Measurements from ENCODE around the gene HSPBP1.

DNA sequence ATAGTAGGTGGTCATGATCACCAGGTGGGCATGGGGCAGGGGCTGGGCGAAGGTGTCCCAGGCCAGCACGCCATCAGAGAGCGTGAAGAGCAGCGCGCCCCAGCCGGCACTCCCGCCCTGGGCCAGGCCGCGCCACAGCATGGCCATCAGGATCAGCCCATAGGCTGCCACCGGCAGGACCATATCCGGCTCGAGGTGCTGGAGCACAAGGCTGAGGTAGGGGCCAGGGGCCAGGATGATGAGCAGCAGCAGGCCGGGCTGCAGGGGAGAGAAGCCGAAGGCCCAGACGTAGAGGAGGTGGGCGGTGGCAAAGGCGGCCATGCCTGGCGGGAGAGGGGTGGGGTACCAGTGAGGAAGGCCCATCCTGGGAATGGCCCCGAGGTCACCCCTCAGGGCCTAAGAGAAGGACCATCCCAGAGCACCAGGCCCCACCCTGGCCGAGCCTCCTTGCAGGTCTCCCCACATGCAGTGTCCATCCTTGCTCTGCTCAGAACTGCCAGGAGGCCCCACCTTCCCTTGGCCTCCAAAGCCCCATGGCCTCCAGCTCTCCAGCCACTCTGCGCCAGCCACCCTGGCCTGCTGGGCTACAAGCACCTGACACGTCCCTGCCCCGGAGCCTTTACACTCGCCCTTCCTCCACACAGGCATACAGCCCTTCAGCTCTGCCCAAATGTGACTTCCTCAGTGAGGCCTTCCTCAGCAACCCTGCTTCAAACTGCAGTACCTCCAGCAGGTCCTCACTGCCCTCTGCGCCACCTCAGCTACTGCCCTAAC is 52.5 kb downstream of the HSPBP1 start:
- TF ChIP-seq, protein P1, sequence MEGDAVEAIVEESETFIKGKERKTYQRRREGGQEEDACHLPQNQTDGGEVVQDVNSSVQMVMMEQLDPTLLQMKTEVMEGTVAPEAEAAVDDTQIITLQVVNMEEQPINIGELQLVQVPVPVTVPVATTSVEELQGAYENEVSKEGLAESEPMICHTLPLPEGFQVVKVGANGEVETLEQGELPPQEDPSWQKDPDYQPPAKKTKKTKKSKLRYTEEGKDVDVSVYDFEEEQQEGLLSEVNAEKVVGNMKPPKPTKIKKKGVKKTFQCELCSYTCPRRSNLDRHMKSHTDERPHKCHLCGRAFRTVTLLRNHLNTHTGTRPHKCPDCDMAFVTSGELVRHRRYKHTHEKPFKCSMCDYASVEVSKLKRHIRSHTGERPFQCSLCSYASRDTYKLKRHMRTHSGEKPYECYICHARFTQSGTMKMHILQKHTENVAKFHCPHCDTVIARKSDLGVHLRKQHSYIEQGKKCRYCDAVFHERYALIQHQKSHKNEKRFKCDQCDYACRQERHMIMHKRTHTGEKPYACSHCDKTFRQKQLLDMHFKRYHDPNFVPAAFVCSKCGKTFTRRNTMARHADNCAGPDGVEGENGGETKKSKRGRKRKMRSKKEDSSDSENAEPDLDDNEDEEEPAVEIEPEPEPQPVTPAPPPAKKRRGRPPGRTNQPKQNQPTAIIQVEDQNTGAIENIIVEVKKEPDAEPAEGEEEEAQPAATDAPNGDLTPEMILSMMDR (IDR thresholded peaks at IDR 0.05), result no peak
- TF ChIP-seq ZFX (IDR thresholded peaks at IDR 0.05; ENCODE audit: borderline replicate concordance), result no peak

Measured in 22Rv1 (cell line).